PFSK-1 (cell line): ENCODE measurements around the gene C1QTNF3.

ENCODE experiments used
- POLR2AphosphoS5 ChIP-seq: IDR thresholded peaks from 2 replicates; pipeline ENCODE4 v1.6.1; 2012; ENCODE audit warnings: low read depth, mild to moderate bottlenecking, control low read depth, low read length, moderate library complexity
- REST ChIP-seq, 2 experiments: IDR thresholded peaks; 2 replicates each; pipeline versions ENCODE4 v1.6.1 to v1.8.0; 2011 to 2012; ENCODE audit warnings: low read depth in 2 of 2, low read length in 2 of 2, control low read depth in 1 of 2, inconsistent platforms in 1 of 2, mild to moderate bottlenecking in 1 of 2, moderate library complexity in 1 of 2; ENCODE audit not compliant: insufficient read depth in 1 of 2
- SIN3A ChIP-seq: IDR thresholded peaks from 2 replicates; pipeline ENCODE4 v1.6.1; 2012; ENCODE audit warnings: mild to moderate bottlenecking, low read length, moderate library complexity, borderline replicate concordance; ENCODE audit not compliant: insufficient read depth
- TAF1 ChIP-seq: IDR thresholded peaks from 2 replicates; pipeline ENCODE4 v1.6.1; 2012; ENCODE audit warnings: low read length, control low read depth, borderline replicate concordance; ENCODE audit not compliant: insufficient read depth

GRCh38 chr5:34012791-34013190, 30.2 kb downstream of the C1QTNF3 start:
- TF ChIP-seq POLR2AphosphoS5 (no peak), TAF1 (no peak), REST (IDR thresholded peaks at IDR 0.05; ENCODE audit: insufficient read depth in 1 of 2, low read depth in 2 of 2, low read length in 2 of 2) (no peak), SIN3A (no peak)
